B cell (primary cell): Measurements from ENCODE around the gene ANKRD62.

Experiments used
- CTCF ChIP-seq: fragments of 200-600 bp; IDR thresholded peaks from one replicate; pipeline ENCODE4 v1.8.0; 2022; ENCODE audit warnings: antibody characterized with exemption, mild to moderate bottlenecking
- EZH2 ChIP-seq: IDR thresholded peaks from 2 replicates; pipeline ENCODE4 v1.6.1; 2012; ENCODE audit warnings: borderline replicate concordance, low read depth, mild to moderate bottlenecking, moderate library complexity, low read length; ENCODE audit not compliant: insufficient read depth, poor library complexity, severe bottlenecking

DNA sequence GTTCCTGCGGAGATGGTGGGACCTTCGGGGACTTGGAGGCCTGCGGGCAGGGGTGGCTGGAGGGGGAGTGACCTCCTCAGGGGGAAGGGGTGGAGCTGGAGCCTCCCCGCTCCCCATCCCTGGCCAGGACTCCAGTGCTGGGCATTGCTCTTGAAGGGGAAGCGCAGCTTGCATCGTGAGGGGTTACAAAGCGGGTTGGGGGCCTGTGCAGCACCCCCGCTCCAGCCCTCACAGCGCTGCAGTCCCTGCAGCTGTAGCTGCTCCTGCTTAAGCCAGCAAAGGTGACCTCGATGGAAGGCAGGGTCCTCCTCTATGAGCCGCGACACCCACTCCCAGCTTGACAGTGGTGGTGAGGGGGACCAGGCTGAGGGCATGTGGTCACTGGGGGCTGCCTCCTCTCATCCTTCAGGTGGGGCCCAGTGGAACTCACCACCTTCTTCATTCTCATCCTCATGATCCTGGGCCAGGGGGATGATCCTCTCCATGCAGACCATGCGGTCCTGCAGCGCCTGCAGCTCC is 36.7 kb upstream of the ANKRD62 start:
- TF ChIP-seq CTCF (no peak), EZH2 (no peak)
